Natural killer cell (primary cell): ENCODE results near the gene SERHL2. TPM values are rescaled to one million over a fixed set of nuclear protein-coding genes. Genes with fewer than 3 reads are reported as not detected.
"Not testable (repeated sequence)": the region's sequence is repeated elsewhere in the genome, so short reads cannot be mapped to it uniquely, and the experiment has no call there.

Experiments
- ATAC-seq, 3 donors: fragments of 150-1000 bp in 2 of 3; fragments of 200-7000 bp in 1 of 3; cut with Tn5 transposase; 1 replicate in 1 of 3; 2 replicates in 2 of 3; pipeline ENCODE4 v1.10.0; 2021; ENCODE audit warnings: mild to moderate bottlenecking in 2 of 3, moderate library complexity in 2 of 3
- DNase-seq, 2 donors: peaks; one replicate each; pipeline versions ENCODE4 v3.0.0 to v3.0.0-alpha.2; 2013 to 2021; ENCODE audit warnings: mixed read lengths in 1 of 2
- H3K27ac ChIP-seq: one replicate; pipeline ENCODE4 v1.5.1; 2013; ENCODE audit warnings: mild to moderate bottlenecking, low read length
- H3K27me3 ChIP-seq: one replicate; pipeline ENCODE4 v1.6.1; 2013; ENCODE audit warnings: low read length; ENCODE audit not compliant: control insufficient read depth, insufficient read depth
- H3K36me3 ChIP-seq: one replicate; pipeline ENCODE4 v1.6.1; 2013; ENCODE audit warnings: low read length; ENCODE audit not compliant: control insufficient read depth, insufficient read depth
- H3K4me1 ChIP-seq: one replicate; pipeline ENCODE4 v1.6.1; 2013; ENCODE audit warnings: low read length; ENCODE audit not compliant: control insufficient read depth, insufficient read depth
- H3K4me3 ChIP-seq: one replicate; pipeline ENCODE4 v1.5.1; 2013; ENCODE audit warnings: low read length
- H3K9me3 ChIP-seq: one replicate; pipeline ENCODE4 v1.6.1; 2013; ENCODE audit warnings: low read length; ENCODE audit not compliant: control insufficient read depth, insufficient read depth
- H3K27ac Mint-ChIP-seq, 2 donors: one replicate each; pipeline ENCODE4 v1.8.0; 2022; ENCODE audit warnings: mild to moderate bottlenecking in 2 of 2, mixed read lengths in 2 of 2, moderate library complexity in 1 of 2
- H3K27me3 Mint-ChIP-seq, 2 donors: one replicate each; pipeline ENCODE4 v1.8.0; 2022; ENCODE audit warnings: low read depth in 2 of 2, mixed read lengths in 2 of 2
- H3K36me3 Mint-ChIP-seq: one replicate; pipeline ENCODE4 v1.8.0; 2022; ENCODE audit warnings: mixed read lengths
- H3K4me1 Mint-ChIP-seq, 2 donors: one replicate each; pipeline ENCODE4 v1.8.0; 2022; ENCODE audit warnings: mixed read lengths in 2 of 2
- H3K4me3 Mint-ChIP-seq: one replicate; pipeline ENCODE4 v1.8.0; 2022; ENCODE audit warnings: mild to moderate bottlenecking, moderate library complexity, mixed read lengths
- H3K9me3 Mint-ChIP-seq, 2 donors: one replicate each; pipeline ENCODE4 v1.8.0; 2022; ENCODE audit warnings: mixed read lengths in 2 of 2
- CTCF ChIP-seq: fragments of 200-600 bp; IDR thresholded peaks from one replicate; pipeline ENCODE4 v1.8.0; 2022; ENCODE audit warnings: antibody characterized with exemption
- WGBS: methylation state at CpG from one replicate; pipeline ENCODE4 v1.1.7; 2013; ENCODE audit warnings: missing lambda C conversion rate; ENCODE audit not compliant: insufficient coverage; 5-methylcytosine and 5-hydroxymethylcytosine counted together
- intact Hi-C: fragments of 100-400 bp; cut with micrococcal nuclease; formaldehyde crosslinking; loops from one replicate; pipeline ENCODE4 v1.14.2; 2022
- total RNA-seq, 4 donors: library from RNA; stranded (reverse); fragments of 120-200 nt in 1 of 4; gene quantifications; one replicate each; pipeline versions ENCODE4 v1.2.3 to v1.2.4, GENCODE V29; 2013 to 2022

Gene SERHL2
- total RNA-seq, 3 donors from 2014 or later (not counting 1 experiment from before 2014, with no cell fraction given): 0.23 to 0.48 TPM; not detected in 1

GRCh38 chr22:42536166-42536565 lies 17.6 kb upstream of the SERHL2 start:
- no peak for DNase-seq
- no peak overlapping the region for H3K27ac ChIP-seq
- H3K36me3 Mint-ChIP-seq: no peaks in the 10 kb centered on the region
- no peaks in the 10 kb centered on the region for H3K36me3 ChIP-seq
- peaks cover 0 to 10% of the 10 kb centered on the region in 2 donors for H3K4me1 Mint-ChIP-seq
- intact Hi-C loops: no loop called here
- ATAC-seq: no peak
- H3K4me3 Mint-ChIP-seq: no peak overlapping the region
- no peaks in the 10 kb centered on the region for H3K9me3 ChIP-seq
- H3K27me3 Mint-ChIP-seq: no peaks in the 10 kb centered on the region
- 93% methylated on average over 7 of the region's 7 CpGs for WGBS
- no peak overlapping the region for H3K27ac Mint-ChIP-seq
- no peak for TF ChIP-seq CTCF
- peaks cover 27% of the 10 kb centered on the region for H3K4me1 ChIP-seq
- H3K27me3 ChIP-seq: no peaks in the 10 kb centered on the region
- no peak overlapping the region for H3K4me3 ChIP-seq
- H3K9me3 Mint-ChIP-seq: no peaks in the 10 kb centered on the region

DNA sequence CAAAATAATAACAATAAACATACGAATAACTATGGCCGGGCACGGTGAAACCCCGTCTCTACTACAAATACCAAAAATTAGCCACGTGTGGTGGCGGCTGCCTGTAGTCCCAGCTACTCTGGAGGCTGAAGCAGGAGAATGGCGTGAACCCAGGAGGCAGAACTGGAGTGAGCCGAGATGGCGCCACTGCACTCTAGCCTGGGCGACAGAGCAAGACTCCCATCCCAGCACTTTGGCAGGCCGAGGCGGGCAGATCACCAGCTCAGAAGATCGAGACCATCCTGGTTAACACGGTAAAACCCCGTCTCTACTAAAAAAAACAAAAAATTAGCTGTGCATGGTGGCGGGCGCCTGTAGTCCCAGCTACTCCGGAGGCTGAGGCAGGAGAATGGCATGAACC lies 17.1 kb upstream of the SERHL2 start:
- H3K9me3 Mint-ChIP-seq, H3K9me3 ChIP-seq, H3K27me3 Mint-ChIP-seq, H3K27ac Mint-ChIP-seq, H3K27me3 ChIP-seq, H3K4me3 ChIP-seq, intact Hi-C loops, H3K4me3 Mint-ChIP-seq, DNase-seq, H3K36me3 Mint-ChIP-seq, H3K36me3 ChIP-seq, H3K27ac ChIP-seq, ATAC-seq: not testable (repeated sequence)
- 86% methylated on average over 18 of the region's 18 CpGs for WGBS
- peaks cover 0 to 10% of the 10 kb centered on the region in 2 donors for H3K4me1 Mint-ChIP-seq
- H3K4me1 ChIP-seq: peaks cover 27% of the 10 kb centered on the region

- H3K4me3 ChIP-seq, H3K36me3 ChIP-seq, intact Hi-C loops, DNase-seq, H3K9me3 Mint-ChIP-seq, H3K9me3 ChIP-seq, H3K27ac Mint-ChIP-seq, H3K27me3 Mint-ChIP-seq, H3K4me3 Mint-ChIP-seq, H3K27ac ChIP-seq, H3K36me3 Mint-ChIP-seq, H3K27me3 ChIP-seq: not testable (repeated sequence)
- peak; percentile 43 to 65 (median 57) for ATAC-seq
- H3K4me1 Mint-ChIP-seq: peaks cover 0 to 10% of the 10 kb centered on the region in 2 donors
- peaks cover 27% of the 10 kb centered on the region for H3K4me1 ChIP-seq
- 57% methylated on average over 14 of the region's 14 CpGs for WGBS
Measured at GRCh38 chr22:42537199-42537831, 16.4 kb upstream of the SERHL2 start.

DNA sequence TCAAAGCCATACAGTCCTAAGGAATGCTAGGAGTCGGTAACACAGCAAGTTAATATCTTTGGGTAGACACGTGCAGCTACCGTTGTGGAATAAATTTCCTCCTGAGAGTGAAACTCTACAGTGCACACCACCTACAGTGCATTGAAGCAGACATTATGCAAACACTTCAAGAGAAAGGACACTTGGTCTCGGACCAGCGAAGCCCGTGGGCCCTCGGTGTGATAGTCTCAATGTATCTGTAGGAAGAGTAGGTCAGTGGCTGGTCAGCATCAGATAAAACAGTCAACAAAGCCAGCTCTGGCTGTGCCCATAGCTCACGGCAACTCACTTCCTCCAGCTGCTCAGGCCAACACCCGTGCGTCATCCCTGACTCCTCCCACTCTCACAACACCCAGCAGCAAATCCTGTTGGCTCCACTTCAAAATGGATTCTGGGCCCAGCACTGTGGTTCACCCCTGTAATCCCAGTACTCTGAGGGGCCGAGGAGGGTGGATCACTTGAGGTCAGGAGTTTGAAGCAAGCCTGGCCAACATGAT lies 14.5 kb upstream of the SERHL2 start:
- H3K36me3 ChIP-seq, H3K27ac Mint-ChIP-seq, H3K4me1 Mint-ChIP-seq, H3K4me3 Mint-ChIP-seq, H3K9me3 Mint-ChIP-seq, DNase-seq, H3K27ac ChIP-seq, H3K36me3 Mint-ChIP-seq, intact Hi-C loops, H3K9me3 ChIP-seq, H3K27me3 ChIP-seq, H3K27me3 Mint-ChIP-seq, H3K4me3 ChIP-seq: not testable (repeated sequence)
- WGBS: 70% methylated on average over 8 of the region's 11 CpGs
- ATAC-seq: peak in 2 of 3 donors; percentile 65 to 69
- peaks cover 13% of the 10 kb centered on the region for H3K4me1 ChIP-seq

- no peaks in the 10 kb centered on the region for H3K9me3 Mint-ChIP-seq
- no peak overlapping the region for H3K27ac Mint-ChIP-seq
- H3K27me3 ChIP-seq: no peaks in the 10 kb centered on the region
- WGBS: 47% methylated on average over 2 of the region's 2 CpGs
- H3K36me3 Mint-ChIP-seq: no peaks in the 10 kb centered on the region
- H3K9me3 ChIP-seq: no peaks in the 10 kb centered on the region
- DNase-seq (no peak), ATAC-seq (no peak)
- intact Hi-C loops: no loop called here
- H3K27me3 Mint-ChIP-seq: no peaks in the 10 kb centered on the region
- H3K27ac ChIP-seq: no peak overlapping the region
- no peak for TF ChIP-seq CTCF
- no peak overlapping the region for H3K4me3 Mint-ChIP-seq
- H3K4me3 ChIP-seq: no peak overlapping the region
- no peaks in the 10 kb centered on the region for H3K4me1 ChIP-seq
- H3K36me3 ChIP-seq: no peaks in the 10 kb centered on the region
- no peaks in the 10 kb centered on the region for H3K4me1 Mint-ChIP-seq
Measured at GRCh38 chr22:42544686-42545085, 9.1 kb upstream of the SERHL2 start.
